H1 (cell line): ENCODE measurements around the gene PCDH8. TPM values are rescaled to one million over a fixed set of nuclear protein-coding genes. Genes with fewer than 3 reads are reported as not detected.

Experiments
- CTCF ChIA-PET: fragments of 300-600 bp; sonication (Branson Sonifier 250); formaldehyde crosslinking; loops from one replicate; lab custom pipeline; 2021; ENCODE audit not compliant: partially characterized antibody; lab: Charles Lee
- POLR2A ChIA-PET: fragments of 300-600 bp; sonication (Branson Sonifier 250); formaldehyde crosslinking; loops from one replicate; lab custom pipeline; 2021; ENCODE audit warnings: inconsistent platforms; ENCODE audit not compliant: partially characterized antibody; lab: Charles Lee
- DNase-seq, 2 experiments: peaks; one replicate each; pipeline versions ENCODE4 v3.0.0 to v3.0.0-alpha.2; 2010 to 2022; ENCODE audit warnings: low spot score in 2 of 2, low read depth in 1 of 2, mixed read lengths in 1 of 2
- FAIRE-seq: peaks from 2 replicates; lab custom pipeline; 2011; peaks lifted over from hg19 to GRCh38; lab: Jason Lieb, UNC
- H2AFZ ChIP-seq: 2 replicates; pipeline ENCODE4 v1.8.1; 2012; ENCODE audit warnings: low read length, inconsistent platforms
- H2AK5ac ChIP-seq: 2 replicates; pipeline ENCODE4 v1.6.1; 2013; ENCODE audit warnings: low read depth, low read length
- H2BK120ac ChIP-seq: replicated peaks from 2 replicates; pipeline ENCODE3; 2013; ENCODE audit warnings: low read depth, low read length, inconsistent platforms
- H2BK12ac ChIP-seq: 2 replicates; pipeline ENCODE4 v1.6.1; 2013; ENCODE audit warnings: low read depth, low read length
- H2BK15ac ChIP-seq: 2 replicates; pipeline ENCODE4 v1.6.1; 2013; ENCODE audit warnings: low read length
- H2BK20ac ChIP-seq: 2 replicates; pipeline ENCODE4 v1.6.1; 2013; ENCODE audit warnings: low read length
- H2BK5ac ChIP-seq: 2 replicates; pipeline ENCODE4 v1.6.1; 2013; ENCODE audit warnings: low read depth, low read length
- H3K14ac ChIP-seq: 2 replicates; pipeline ENCODE4 v1.6.1; 2013; ENCODE audit warnings: inconsistent platforms; ENCODE audit not compliant: insufficient read length
- H3K18ac ChIP-seq: 2 replicates; pipeline ENCODE4 v1.6.1; 2013; ENCODE audit warnings: low read length; ENCODE audit errors: extremely low read depth
- H3K23ac ChIP-seq: 2 replicates; pipeline ENCODE4 v1.6.1; 2013; ENCODE audit warnings: inconsistent platforms; ENCODE audit not compliant: insufficient read length
- H3K23me2 ChIP-seq: 2 replicates; pipeline ENCODE4 v1.6.1; 2013; ENCODE audit warnings: low read depth, low read length
- H3K27ac ChIP-seq: 2 replicates; pipeline ENCODE4 v1.6.1; 2011; ENCODE audit warnings: low read depth, low read length, inconsistent platforms
- H3K27me3 ChIP-seq, 4 experiments: replicated peaks in 1 of 4; 1 replicate in 1 of 4; 2 replicates in 3 of 4; pipeline versions ENCODE4 v1.6.1 to v1.8.1; 2011 to 2013; ENCODE audit warnings: low read length in 3 of 4, mild to moderate bottlenecking in 3 of 4, inconsistent platforms in 2 of 4, mixed read lengths in 2 of 4, moderate library complexity in 1 of 4; ENCODE audit not compliant: control insufficient read depth in 3 of 4, insufficient read depth in 3 of 4; ENCODE audit errors: extremely low read depth in 1 of 4
- H3K36me3 ChIP-seq, 4 experiments: 2 replicates each; pipeline versions ENCODE4 v1.6.1 to v1.8.1; 2011 to 2013; ENCODE audit warnings: mild to moderate bottlenecking in 4 of 4, low read length in 3 of 4, moderate library complexity in 2 of 4, control low read depth in 1 of 4, inconsistent platforms in 1 of 4; ENCODE audit not compliant: insufficient read depth in 4 of 4, control insufficient read depth in 2 of 4
- H3K4ac ChIP-seq: replicated peaks from 2 replicates; pipeline ENCODE3; 2013; ENCODE audit warnings: low read length, low read depth, mixed read lengths, inconsistent platforms; ENCODE audit not compliant: insufficient read length
- H3K4me1 ChIP-seq, 4 experiments: replicated peaks in 1 of 4; 1 replicate in 1 of 4; 2 replicates in 3 of 4; pipeline versions ENCODE4 v1.6.1 to v1.8.1; 2011 to 2013; ENCODE audit warnings: low read length in 3 of 4, inconsistent platforms in 2 of 4, mixed read lengths in 1 of 4; ENCODE audit not compliant: insufficient read depth in 4 of 4, control insufficient read depth in 3 of 4
- H3K4me2 ChIP-seq, 2 experiments: 2 replicates each; pipeline versions ENCODE4 v1.6.1 to v1.8.1; 2011 to 2013; ENCODE audit warnings: low read depth in 2 of 2, low read length in 2 of 2, control low read depth in 1 of 2, inconsistent platforms in 1 of 2, mild to moderate bottlenecking in 1 of 2; ENCODE audit not compliant: insufficient read depth in 1 of 2
- H3K4me3 ChIP-seq, 4 experiments: fragments of 200-600, 300-600 bp in 1 of 4; sonication (generic), shearing (Covaris generic), sonication (Bioruptor Twin) in 1 of 4; 2 replicates each; pipeline versions ENCODE4 v1.5.1 to v1.8.1; 2011 to 2016; ENCODE audit warnings: low read length in 4 of 4, low read depth in 3 of 4, control low read depth in 2 of 4, inconsistent platforms in 2 of 4, mild to moderate bottlenecking in 2 of 4, mixed read lengths in 1 of 4, moderate library complexity in 1 of 4; ENCODE audit not compliant: insufficient read depth in 2 of 4; ENCODE audit errors: extremely low read depth in 1 of 4
- H3K56ac ChIP-seq: replicated peaks from 2 replicates; pipeline ENCODE3; 2013; ENCODE audit warnings: low read depth, mild to moderate bottlenecking, mixed read lengths, low read length, inconsistent platforms; ENCODE audit not compliant: insufficient read length
- H3K79me1 ChIP-seq: 2 replicates; pipeline ENCODE4 v1.6.1; 2013; ENCODE audit warnings: low read depth, low read length, control low read depth
- H3K79me2 ChIP-seq, 2 experiments: 2 replicates each; pipeline versions ENCODE4 v1.6.1 to v1.8.1; 2012 to 2013; ENCODE audit warnings: low read length in 2 of 2, mild to moderate bottlenecking in 2 of 2, inconsistent platforms in 1 of 2; ENCODE audit not compliant: insufficient read depth in 2 of 2, control insufficient read depth in 1 of 2
- H3K9ac ChIP-seq, 4 experiments: replicated peaks in 1 of 4; 1 replicate in 1 of 4; 2 replicates in 3 of 4; pipeline versions ENCODE4 v1.6.1 to v1.8.1; 2011 to 2013; ENCODE audit warnings: low read depth in 3 of 4, low read length in 3 of 4, control low read depth in 2 of 4, mild to moderate bottlenecking in 2 of 4, moderate library complexity in 2 of 4, inconsistent platforms in 1 of 4; ENCODE audit errors: extremely low read depth in 1 of 4
- H3K9me3 ChIP-seq, 2 experiments: 2 replicates each; pipeline versions ENCODE4 v1.6.1 to v1.8.1; 2012 to 2013; ENCODE audit warnings: mild to moderate bottlenecking in 2 of 2, moderate library complexity in 2 of 2, control low read depth in 1 of 2, inconsistent platforms in 1 of 2, low read depth in 1 of 2, low read length in 1 of 2, mixed read lengths in 1 of 2; ENCODE audit not compliant: insufficient read depth in 2 of 2
- H4K20me1 ChIP-seq, 2 experiments: replicated peaks in 1 of 2; 2 replicates each; pipeline versions ENCODE3 to v1.8.1; 2011 to 2013; ENCODE audit warnings: inconsistent platforms in 2 of 2, low read length in 2 of 2, mild to moderate bottlenecking in 1 of 2; ENCODE audit not compliant: insufficient read depth in 2 of 2, control insufficient read depth in 1 of 2
- H4K5ac ChIP-seq: 2 replicates; pipeline ENCODE4 v1.6.1; 2013; ENCODE audit warnings: low read length, low read depth, mixed read lengths, inconsistent platforms; ENCODE audit not compliant: insufficient read length
- H4K8ac ChIP-seq: 2 replicates; pipeline ENCODE4 v1.8.0; 2013; ENCODE audit warnings: mild to moderate bottlenecking, moderate library complexity, low read length, inconsistent platforms; ENCODE audit not compliant: insufficient read depth; ENCODE audit errors: extremely low read depth
- H4K91ac ChIP-seq: replicated peaks from 2 replicates; pipeline ENCODE3; 2013; ENCODE audit warnings: low read length, mixed read lengths, inconsistent platforms; ENCODE audit not compliant: insufficient read length
- CTCF ChIP-seq, 3 experiments: IDR thresholded peaks; 1 replicate in 2 of 3; 2 replicates in 1 of 3; pipeline versions ENCODE4 v1.5.1 to v1.6.1; 2011; ENCODE audit warnings: low read length in 3 of 3, mild to moderate bottlenecking in 3 of 3, inconsistent platforms in 2 of 3, low read depth in 1 of 3, moderate library complexity in 1 of 3; ENCODE audit not compliant: insufficient read depth in 1 of 3; ENCODE audit errors: control extremely low read depth in 1 of 3
- MAFK ChIP-seq: IDR thresholded peaks from 2 replicates; pipeline ENCODE4 v1.6.1; 2012; ENCODE audit warnings: low read depth, mild to moderate bottlenecking, improper control_type of control experiment, low read length
- RFX5 ChIP-seq: IDR thresholded peaks from 2 replicates; pipeline ENCODE4 v1.6.1; 2011; ENCODE audit warnings: low read depth, low read length, improper control_type of control experiment, borderline replicate concordance
- RXRA ChIP-seq: IDR thresholded peaks from 2 replicates; pipeline ENCODE4 v1.6.1; 2011; ENCODE audit warnings: low read depth, mild to moderate bottlenecking, low read length, moderate library complexity; ENCODE audit not compliant: insufficient read depth
- SP1 ChIP-seq: IDR thresholded peaks from 2 replicates; pipeline ENCODE4 v1.6.1; 2011; ENCODE audit warnings: low read depth, low read length
- TEAD4 ChIP-seq: IDR thresholded peaks from 2 replicates; pipeline ENCODE4 v1.6.1; 2012; ENCODE audit warnings: low read depth, low read length, inconsistent platforms, mixed read lengths
- YY1 ChIP-seq: IDR thresholded peaks from 2 replicates; pipeline ENCODE4 v1.6.1; 2011; ENCODE audit warnings: low read depth, mild to moderate bottlenecking, low read length
- WGBS, 2 experiments: shearing (Covaris generic) in 1 of 2; methylation state at CpG; one replicate each; pipeline versions ENCODE4 v1.1.6 to v1.1.7; 2013 to 2015; ENCODE audit warnings: low lambda C conversion rate in 2 of 2, mixed read lengths in 2 of 2, inconsistent platforms in 1 of 2, low coverage in 1 of 2, missing lambda C conversion rate in 1 of 2; ENCODE audit not compliant: insufficient replicate concordance in 2 of 2, insufficient coverage in 1 of 2, insufficient read length in 1 of 2; ENCODE audit errors: extremely low coverage in 1 of 2, missing lambda C conversion rate in 1 of 2; 5-methylcytosine and 5-hydroxymethylcytosine counted together
- polyA plus RNA-seq, 7 experiments: library from polyadenylated mRNA; depleted of rRNA in 3 of 7; stranded (reverse) in 5 of 7; unstranded in 2 of 7; fragments of >200 nt in 5 of 7; fragments of 200-250 nt in 2 of 7; gene quantifications; 1 replicate in 5 of 7; 2 replicates in 1 of 7; 4 replicates in 1 of 7; pipeline versions ENCODE4 v1.2.1 to v1.2.3, GENCODE V29; 2011 to 2013; ENCODE audit warnings: missing spikeins in 2 of 7, mixed read lengths in 2 of 7
- total RNA-seq: library from RNA; stranded (reverse); fragmentation: NEBNext Ultra II Directional; extraction: Animal tissue kit (Norgen Biotek cat#: 25700); gene quantifications from 2 replicates; pipeline ENCODE4 v1.2.1, GENCODE V29; 2021
- TF ChIP-seq, protein P1 (sequence below): IDR thresholded peaks from 2 replicates; pipeline ENCODE4 v1.6.1; 2012; ENCODE audit warnings: inconsistent platforms

PCDH8 gene
- total and polyA plus RNA-seq, 2 of the 8 experiments (the other 6 are each of a cell fraction or from before 2014, with no cell fraction given) = 0.82 to 1.6 TPM

DNA sequence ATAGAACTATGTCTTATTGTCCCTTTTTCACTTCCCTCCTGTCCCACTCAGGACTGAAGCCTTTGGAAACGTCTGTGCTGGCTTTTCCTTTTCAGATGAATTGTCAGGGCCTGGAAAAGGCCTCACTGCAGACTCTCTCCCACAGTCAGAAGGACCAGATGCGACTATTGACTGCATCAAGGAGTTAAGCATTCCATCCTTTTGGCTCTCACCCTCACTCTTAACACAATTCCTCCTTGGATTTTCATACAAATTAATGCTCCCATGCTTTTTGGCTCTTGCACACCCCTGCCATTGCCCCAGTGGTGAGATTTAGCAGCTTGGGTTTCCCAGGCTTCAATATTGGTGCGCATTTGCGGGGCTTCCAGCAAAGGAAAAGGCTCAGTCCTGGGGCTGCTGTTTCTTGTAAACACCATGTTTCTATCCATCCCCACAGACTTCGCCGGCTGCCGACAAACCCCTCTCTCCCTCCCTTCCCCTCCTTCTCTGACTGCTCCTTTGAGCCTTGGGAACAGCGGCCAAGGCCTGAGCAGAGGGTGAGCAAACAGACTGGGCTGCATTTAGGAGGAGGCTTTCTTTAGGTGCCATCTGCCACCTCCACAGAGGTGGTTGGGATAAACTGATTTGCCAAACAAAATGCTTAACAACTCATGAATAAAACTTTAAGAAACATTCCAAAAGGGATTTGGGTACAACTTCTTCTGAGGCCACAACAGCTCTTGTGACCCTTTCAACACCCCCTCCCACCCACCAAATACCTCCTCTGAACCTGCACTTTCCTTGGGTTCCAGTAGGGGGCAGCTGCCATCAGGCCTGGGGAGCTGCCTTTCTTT, 48.6 kb upstream of the PCDH8 start:
- no peak overlapping the region for H4K91ac ChIP-seq
- no peak overlapping the region; the same call in 1 of the 2 replicates for H2BK5ac ChIP-seq
- H3K79me1 ChIP-seq = no peaks in the 10 kb centered on the region
- H2BK20ac ChIP-seq = no peak overlapping the region
- no peak overlapping the region for H2BK120ac ChIP-seq
- H3K4me2 ChIP-seq = peak overlapping the region; percentile 0 to 48; a peak in 1 of 4 replicates
- H2BK12ac ChIP-seq = no peak overlapping the region
- no peak overlapping the region for H2BK15ac ChIP-seq
- peak overlapping the region; percentile 54 for H2AFZ ChIP-seq
- DNase-seq (peak in 1 of 2 experiments; percentile 82), FAIRE-seq (peak; percentile 42)
- H3K4me1 ChIP-seq = peaks cover 0 to 25% (median 5%) of the 10 kb centered on the region in 4 experiments; a peak in 4 of 7 replicates
- H3K56ac ChIP-seq = no peak overlapping the region
- no peaks in the 10 kb centered on the region; a peak in 1 of 4 replicates for H3K79me2 ChIP-seq
- H3K27ac ChIP-seq = no peak overlapping the region
- CTCF ChIA-PET = interaction anchor here (0.6 to 11.8 kb wide), 30 partner anchors 8 to 486 kb away, joined by 3 to 91 read pairs (median 4); partner anchors contain the start of gene PCDH8
- H4K8ac ChIP-seq = no peak overlapping the region
- H3K23ac ChIP-seq = no peak overlapping the region
- no peaks in the 10 kb centered on the region for H4K20me1 ChIP-seq
- POLR2A ChIA-PET = no interaction called here
- H3K18ac ChIP-seq = no peak overlapping the region
- H3K4ac ChIP-seq = no peak overlapping the region
- no peak overlapping the region for H4K5ac ChIP-seq
- 41% methylated on average over 8 of the region's 8 CpGs; no CpG with 5 or more reads in 1 of the 2 experiments for WGBS, 2 experiments
- H3K9ac ChIP-seq = no peak overlapping the region
- H3K4me3 ChIP-seq = no peak overlapping the region; a peak in 1 of 8 replicates
- no peaks in the 10 kb centered on the region; a peak in 1 of 4 replicates for H3K9me3 ChIP-seq
- no peaks in the 10 kb centered on the region for H3K23me2 ChIP-seq
- peak overlapping the region; percentile 81 for H3K14ac ChIP-seq
- no peaks in the 10 kb centered on the region for H3K36me3 ChIP-seq
- H3K27me3 ChIP-seq = no peaks in the 10 kb centered on the region; a peak in 1 of 7 replicates
- H2AK5ac ChIP-seq = no peak overlapping the region
- TF ChIP-seq MAFK (no peak), YY1 (0 out of 2 replicates have a peak, but pooled peaks have one; percentile 4), SP1 (no peak), TEAD4 (0 out of 2 replicates have a peak, but pooled peaks have one; percentile 46), CTCF (IDR thresholded peaks at IDR 0.05; ENCODE audit: control extremely low read depth in 1 of 3, insufficient read depth in 1 of 3, low read depth in 1 of 3, low read length in 3 of 3) (peak; percentile 70 to 75 (median 73)), RFX5 (no peak), RXRA (no peak)
- TF ChIP-seq, protein P1, sequence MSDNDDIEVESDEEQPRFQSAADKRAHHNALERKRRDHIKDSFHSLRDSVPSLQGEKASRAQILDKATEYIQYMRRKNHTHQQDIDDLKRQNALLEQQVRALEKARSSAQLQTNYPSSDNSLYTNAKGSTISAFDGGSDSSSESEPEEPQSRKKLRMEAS = no peak
